Right lobe of liver (tissue), 6 donors: ENCODE data around the gene AK1. TPM values are rescaled to one million over a fixed set of nuclear protein-coding genes. Genes with fewer than 3 reads are reported as not detected.
"Not testable (repeated sequence)": the region's sequence is repeated elsewhere in the genome, so short reads cannot be mapped to it uniquely, and the experiment has no call there.

Experiments used
- ATAC-seq, 4 donors: fragments of 200-7000 bp; cut with Tn5 transposase; one replicate each; pipeline ENCODE4 v1.9.1; 2020; ENCODE audit warnings: mild to moderate bottlenecking in 4 of 4, moderate library complexity in 4 of 4
- DNase-seq, 3 donors: peaks; one replicate each; pipeline ENCODE4 v3.0.0-alpha.2; 2020
- H3K27ac ChIP-seq, 3 donors: fragments of 200-600 bp; one replicate each; pipeline ENCODE4 v1.8.0; 2022
- H3K27me3 ChIP-seq, 2 donors: fragments of 200-600 bp; one replicate each; pipeline ENCODE4 v1.8.0; 2022
- H3K36me3 ChIP-seq, 4 donors: fragments of 200-600 bp; sonication (generic) in 1 of 4; one replicate each; pipeline versions ENCODE4 v1.5.1 to v1.8.0; 2017 to 2022; ENCODE audit warnings: control low read depth in 1 of 4
- H3K4me1 ChIP-seq, 4 donors: fragments of 200-600 bp; sonication (generic) in 1 of 4; one replicate each; pipeline versions ENCODE4 v1.5.1 to v1.8.0; 2017 to 2022; ENCODE audit warnings: control low read depth in 1 of 4
- H3K4me3 ChIP-seq, 3 donors: fragments of 200-600 bp; one replicate each; pipeline ENCODE4 v1.8.0; 2022
- H3K9me3 ChIP-seq, 4 donors: fragments of 200-600 bp; sonication (generic) in 1 of 4; one replicate each; pipeline versions ENCODE4 v1.5.1 to v1.8.0; 2017 to 2022; ENCODE audit warnings: control low read depth in 1 of 4
- CTCF ChIP-seq, 4 donors: fragments of 200-600 bp in 3 of 4; fragments of 450-650 bp in 1 of 4; IDR thresholded peaks; one replicate each; pipeline versions ENCODE4 v1.5.1 to v1.8.0; 2016 to 2022; ENCODE audit warnings: antibody characterized with exemption in 4 of 4, mild to moderate bottlenecking in 2 of 4
- POLR2A ChIP-seq: fragments of 450-650 bp; IDR thresholded peaks from one replicate; pipeline ENCODE4 v1.6.1; 2017; ENCODE audit warnings: antibody characterized with exemption, mild to moderate bottlenecking
- WGBS: methylation state at CpG from one replicate; pipeline ENCODE4 v1.1.6; 2018; ENCODE audit warnings: low coverage, low lambda C conversion rate; ENCODE audit not compliant: insufficient coverage; ENCODE audit errors: missing lambda C conversion rate; 5-methylcytosine and 5-hydroxymethylcytosine counted together
- intact Hi-C, 2 donors: fragments of 100-400 bp; cut with DNase I; formaldehyde crosslinking; loops; one replicate each; pipeline versions ENCODE4 v1.11.2 to v1.14.1; 2022
- total RNA-seq, 6 experiments: library from RNA; depleted of rRNA in 2 of 6; stranded (reverse); fragments of >200 nt in 2 of 6; fragmentation: NEBNext Ultra II Directional in 3 of 6; extraction: Animal tissue kit (Norgen Biotek cat#: 25700) in 3 of 6; gene quantifications; one replicate each; pipeline versions ENCODE4 v1.1.0 to v1.2.4, GENCODE V29; 2016 to 2023
- donor health status: DM: no; HTN: yes; CAD: no.
- donor health status: DM: no; HTN: no; CAD: no.
- donor health status: DM: no; HTN: no; CAD: no.
- donor health status: DM: no; HTN: yes; CAD: no.
- donor health status: DM: no; HTN: yes; CAD: no.

Gene AK1
- total RNA-seq, 6 experiments from 2014 or later: 31.4 to 78.6 (median 51.7) TPM

GRCh38 chr9:127884976-127885490, 7.6 kb upstream of the AK1 start:
- intact Hi-C loops: no loop called here
- Histone ChIP-seq H3K4me1 (no peaks in the 10 kb centered on the region), H3K27me3 (no peaks in the 10 kb centered on the region), H3K27ac (no peak overlapping the region), H3K9me3 (no peaks in the 10 kb centered on the region), H3K36me3 (peaks cover 6 to 35% (median 19%) of the 10 kb centered on the region in 4 donors), H3K4me3 (no peak overlapping the region)
- peak in 1 of 4 donors; percentile 8 for ATAC-seq
- no peak for DNase-seq
- TF ChIP-seq POLR2A (no peak), CTCF (IDR thresholded peaks at IDR 0.05) (no peak)
- WGBS: 73% methylated on average over 2 of the region's 15 CpGs

- DNase-seq (peak in 1 of 3 donors; percentile 62), ATAC-seq (peak; percentile 35 to 43 (median 38))
- no peaks in the 10 kb centered on the region for H3K4me1 ChIP-seq
- intact Hi-C loops: no loop called here
- 25% methylated on average over 1 of the region's 11 CpGs for WGBS
- TF ChIP-seq CTCF (IDR thresholded peaks at IDR 0.05) (no peak), POLR2A (no peak)
- no peaks in the 10 kb centered on the region for H3K27me3 ChIP-seq
- H3K36me3 ChIP-seq: peaks cover 6 to 30% (median 14%) of the 10 kb centered on the region in 4 donors
- H3K4me3 ChIP-seq: no peak overlapping the region
- no peak overlapping the region for H3K27ac ChIP-seq
- no peaks in the 10 kb centered on the region for H3K9me3 ChIP-seq
Measured at GRCh38 chr9:127884427-127884911, 7.0 kb upstream of the AK1 start.

GRCh38 chr9:127883959-127884358, 6.5 kb upstream of the AK1 start:
- H3K27ac ChIP-seq: no peak overlapping the region
- TF ChIP-seq POLR2A (no peak), CTCF (IDR thresholded peaks at IDR 0.05) (no peak)
- H3K36me3 ChIP-seq: peaks cover 6 to 30% (median 14%) of the 10 kb centered on the region in 4 donors
- intact Hi-C loops: no loop called here
- ATAC-seq (peak in 1 of 4 donors; percentile 15), DNase-seq (no peak)
- H3K27me3 ChIP-seq: no peaks in the 10 kb centered on the region
- WGBS: 100% methylated on average over 2 of the region's 7 CpGs
- H3K4me3 ChIP-seq: no peak overlapping the region
- H3K4me1 ChIP-seq: no peaks in the 10 kb centered on the region
- no peaks in the 10 kb centered on the region for H3K9me3 ChIP-seq

GRCh38 chr9:127881715-127882114, 4.2 kb upstream of the AK1 start:
- H3K4me3 ChIP-seq, ATAC-seq, H3K27me3 ChIP-seq, H3K27ac ChIP-seq, intact Hi-C loops, DNase-seq, H3K9me3 ChIP-seq: not testable (repeated sequence)
- 73% methylated on average over 3 of the region's 3 CpGs for WGBS
- peaks cover 0 to 10% (median 4%) of the 10 kb centered on the region in 4 donors for H3K4me1 ChIP-seq
- H3K36me3 ChIP-seq: peaks cover 3 to 15% (median 6%) of the 10 kb centered on the region in 4 donors

GRCh38 chr9:127880143-127880542, 2.7 kb upstream of the AK1 start:
- ATAC-seq (no peak), DNase-seq (no peak)
- intact Hi-C loops: no loop called here
- H3K36me3 ChIP-seq: peaks cover 0 to 5% (median 0%) of the 10 kb centered on the region in 4 donors
- 65% methylated on average over 6 of the region's 8 CpGs for WGBS
- H3K4me3 ChIP-seq: no peak overlapping the region
- H3K27me3 ChIP-seq: no peaks in the 10 kb centered on the region
- no peak overlapping the region for H3K27ac ChIP-seq
- H3K4me1 ChIP-seq: peaks cover 0 to 18% (median 9%) of the 10 kb centered on the region in 4 donors
- no peaks in the 10 kb centered on the region for H3K9me3 ChIP-seq
- TF ChIP-seq POLR2A: no peak
- TF ChIP-seq CTCF (IDR thresholded peaks at IDR 0.05): no peak
